Cardiac fibroblast (primary cell): Measurements from ENCODE around the gene CHGA.

ENCODE experiments used
- DNase-seq, 2 donors: peaks; one replicate each; pipeline versions ENCODE4 v3.0.0 to v3.0.0-alpha.2; 2010; ENCODE audit warnings: low read depth in 2 of 2
- H3K4me3 ChIP-seq, 2 donors: replicated peaks in 1 of 2; 1 replicate in 1 of 2; 2 replicates in 1 of 2; pipeline ENCODE4 v1.5.1; 2011; ENCODE audit warnings: low read depth in 2 of 2, low read length in 2 of 2, mild to moderate bottlenecking in 2 of 2, moderate library complexity in 1 of 2
- TF ChIP-seq, protein P1 (sequence below): IDR thresholded peaks from one replicate; pipeline ENCODE4 v1.5.1; 2011; ENCODE audit warnings: low read depth, mild to moderate bottlenecking, low read length, inconsistent platforms

Gene CHGA

DNA sequence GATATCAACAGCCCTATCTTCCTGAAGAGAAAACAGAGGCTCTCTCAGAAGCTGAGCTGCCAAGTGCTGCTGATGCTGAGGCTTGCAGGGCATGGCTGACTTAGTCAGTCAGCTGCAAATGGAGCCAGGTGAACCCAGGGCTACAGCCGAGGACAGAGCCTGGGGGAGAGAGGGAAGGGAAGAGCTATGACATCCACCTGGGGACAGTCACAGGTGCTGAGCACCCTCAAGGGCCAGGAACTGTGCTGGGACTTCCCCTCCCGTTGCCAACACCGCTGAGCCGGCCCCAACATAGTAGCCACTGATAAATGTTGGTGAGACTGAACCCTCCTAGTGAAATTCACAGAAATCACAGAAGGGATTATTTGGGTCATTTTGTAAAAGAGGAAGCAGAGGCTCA, 6.7 kb upstream of the CHGA start:
- TF ChIP-seq, protein P1, sequence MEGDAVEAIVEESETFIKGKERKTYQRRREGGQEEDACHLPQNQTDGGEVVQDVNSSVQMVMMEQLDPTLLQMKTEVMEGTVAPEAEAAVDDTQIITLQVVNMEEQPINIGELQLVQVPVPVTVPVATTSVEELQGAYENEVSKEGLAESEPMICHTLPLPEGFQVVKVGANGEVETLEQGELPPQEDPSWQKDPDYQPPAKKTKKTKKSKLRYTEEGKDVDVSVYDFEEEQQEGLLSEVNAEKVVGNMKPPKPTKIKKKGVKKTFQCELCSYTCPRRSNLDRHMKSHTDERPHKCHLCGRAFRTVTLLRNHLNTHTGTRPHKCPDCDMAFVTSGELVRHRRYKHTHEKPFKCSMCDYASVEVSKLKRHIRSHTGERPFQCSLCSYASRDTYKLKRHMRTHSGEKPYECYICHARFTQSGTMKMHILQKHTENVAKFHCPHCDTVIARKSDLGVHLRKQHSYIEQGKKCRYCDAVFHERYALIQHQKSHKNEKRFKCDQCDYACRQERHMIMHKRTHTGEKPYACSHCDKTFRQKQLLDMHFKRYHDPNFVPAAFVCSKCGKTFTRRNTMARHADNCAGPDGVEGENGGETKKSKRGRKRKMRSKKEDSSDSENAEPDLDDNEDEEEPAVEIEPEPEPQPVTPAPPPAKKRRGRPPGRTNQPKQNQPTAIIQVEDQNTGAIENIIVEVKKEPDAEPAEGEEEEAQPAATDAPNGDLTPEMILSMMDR, result no peak
- H3K4me3 ChIP-seq, result no peak overlapping the region
- DNase-seq, result no peak

DNA sequence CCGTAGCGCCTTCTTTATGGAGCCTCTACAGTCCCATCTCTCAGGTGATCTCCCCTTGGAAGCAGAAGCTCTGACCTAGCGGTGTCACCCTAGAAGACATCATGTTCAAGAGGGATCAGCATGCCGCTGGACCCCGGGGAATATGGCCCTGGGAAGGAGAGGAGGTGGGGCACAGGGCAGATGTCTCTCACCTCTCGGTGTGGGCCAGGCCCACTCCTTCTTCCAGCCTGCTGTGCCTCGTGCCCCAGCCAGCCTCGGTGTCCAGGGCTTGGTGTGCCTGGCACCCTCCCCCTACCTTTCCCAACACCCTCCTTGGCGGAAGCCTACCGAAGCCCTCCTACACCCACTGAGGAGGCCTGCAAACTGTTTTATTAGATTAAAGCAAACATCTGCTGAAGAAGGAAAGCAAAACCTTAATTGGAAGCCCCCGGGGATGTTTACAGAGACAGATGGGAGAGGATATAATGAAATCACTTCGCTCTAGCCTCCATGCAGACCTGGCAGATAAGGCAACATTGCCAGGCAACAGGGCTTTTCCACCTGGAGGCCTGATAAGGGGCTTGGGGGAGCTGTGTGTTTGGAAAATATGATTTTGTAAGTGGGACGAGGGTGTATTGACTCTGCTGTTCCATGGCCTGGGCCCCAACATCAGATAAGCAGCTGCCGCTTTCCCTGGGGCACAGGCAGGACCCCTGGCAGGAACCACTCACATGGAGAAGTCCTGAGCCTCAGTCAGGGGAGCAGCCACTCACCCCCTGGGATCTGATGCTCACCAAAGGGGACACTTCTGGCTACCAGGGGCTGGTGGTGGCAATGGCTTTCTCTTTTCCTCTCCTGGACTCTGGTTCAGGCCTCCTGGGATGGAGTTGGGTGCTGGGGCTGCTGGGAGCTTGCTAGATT, 5.7 kb upstream of the CHGA start:
- TF ChIP-seq, protein P1, result no peak
- no peak overlapping the region for H3K4me3 ChIP-seq
- no peak for DNase-seq

DNA sequence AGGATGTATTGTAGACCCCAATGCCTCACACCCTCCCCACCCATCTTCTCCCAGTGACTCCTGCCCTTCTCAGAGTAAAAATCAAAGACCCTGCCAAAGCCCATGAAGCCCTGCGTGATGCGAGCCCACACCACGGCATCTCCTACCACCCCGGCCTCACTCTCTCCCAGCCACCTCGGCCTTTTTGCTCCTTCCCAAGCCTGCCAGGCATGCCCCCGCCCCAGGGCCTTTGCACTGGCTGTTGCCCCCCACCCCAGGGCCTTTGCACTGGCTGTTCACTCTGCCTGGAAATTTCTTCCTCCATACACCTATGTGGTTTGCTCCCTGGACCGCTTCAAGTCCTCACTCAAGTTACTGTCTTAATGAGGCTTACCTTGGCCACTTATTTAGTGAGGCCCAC, 5.0 kb upstream of the CHGA start:
- TF ChIP-seq, protein P1, result no peak
- H3K4me3 ChIP-seq, result no peak overlapping the region
- no peak for DNase-seq

DNA sequence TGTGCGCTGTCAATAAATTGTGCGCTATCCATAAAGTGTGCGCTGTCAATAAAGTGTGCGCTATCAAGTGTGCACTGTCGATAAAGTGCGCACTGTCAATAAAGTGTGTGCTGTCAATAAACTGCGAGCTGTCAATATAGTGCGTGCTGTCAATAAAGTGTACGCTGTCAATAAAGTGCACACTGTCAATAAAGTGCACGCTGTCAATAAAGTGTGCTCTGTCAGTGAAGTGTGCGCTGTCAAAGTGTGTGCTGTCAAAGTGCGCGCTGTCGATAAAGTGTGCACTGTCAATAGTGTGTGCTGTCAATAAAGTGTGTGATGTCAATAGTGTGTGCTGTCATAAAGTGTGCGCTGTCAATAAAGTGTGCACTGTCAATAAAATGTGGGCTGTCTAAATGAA, 2.9 kb upstream of the CHGA start:
- TF ChIP-seq, protein P1, result no peak
- no peak for DNase-seq
- no peak overlapping the region for H3K4me3 ChIP-seq

DNA sequence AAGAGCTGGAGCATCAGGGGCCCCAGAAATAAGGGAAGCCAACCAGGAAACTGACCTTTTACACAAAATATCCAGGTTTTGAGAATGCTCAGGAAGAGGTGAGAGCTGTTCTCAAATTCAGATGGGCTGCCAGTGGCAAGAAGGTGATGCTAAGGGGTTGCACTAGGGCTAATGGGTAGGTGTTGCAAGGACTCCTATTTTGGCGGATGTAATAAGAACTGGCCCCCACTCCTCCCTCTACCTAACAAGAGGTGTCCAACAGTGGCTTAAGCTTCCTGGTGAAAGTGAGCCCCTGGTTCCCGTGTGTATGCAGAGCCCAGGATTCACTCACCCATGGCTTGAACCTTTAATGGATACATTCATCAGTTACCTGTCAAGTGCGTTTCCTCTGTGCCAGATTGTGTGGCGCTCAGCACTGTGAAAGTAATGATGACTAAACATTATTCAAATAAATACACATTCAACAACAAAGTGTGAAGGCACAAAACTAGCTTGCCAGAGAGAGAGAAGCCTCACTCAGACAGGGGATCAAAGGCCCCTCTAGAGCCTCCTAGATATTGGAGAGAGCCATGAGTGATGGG, 705 bp upstream of the CHGA start:
- no peak overlapping the region for H3K4me3 ChIP-seq
- TF ChIP-seq, protein P1, result no peak
- DNase-seq, result no peak

DNA sequence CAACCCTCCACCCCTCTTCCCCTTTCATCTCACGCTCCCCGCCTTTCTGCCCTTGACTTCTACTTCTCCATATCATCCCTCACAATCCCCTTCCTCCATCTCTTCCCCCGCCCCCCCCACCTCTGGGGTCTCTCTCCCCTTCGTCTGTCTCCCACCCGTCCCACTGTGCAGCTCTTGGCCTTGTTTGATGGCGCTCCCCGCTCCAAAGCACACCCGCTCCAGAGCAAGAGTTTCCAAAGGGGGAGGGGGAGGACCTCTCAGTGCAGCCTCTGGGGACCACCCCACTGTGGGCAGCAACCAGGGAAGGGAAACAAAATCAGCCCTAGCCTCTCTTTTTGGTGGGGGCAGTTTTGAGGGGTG, 774 bp downstream of the CHGA start:
- DNase-seq, result no peak
- TF ChIP-seq, protein P1, result no peak
- no peak overlapping the region for H3K4me3 ChIP-seq

DNA sequence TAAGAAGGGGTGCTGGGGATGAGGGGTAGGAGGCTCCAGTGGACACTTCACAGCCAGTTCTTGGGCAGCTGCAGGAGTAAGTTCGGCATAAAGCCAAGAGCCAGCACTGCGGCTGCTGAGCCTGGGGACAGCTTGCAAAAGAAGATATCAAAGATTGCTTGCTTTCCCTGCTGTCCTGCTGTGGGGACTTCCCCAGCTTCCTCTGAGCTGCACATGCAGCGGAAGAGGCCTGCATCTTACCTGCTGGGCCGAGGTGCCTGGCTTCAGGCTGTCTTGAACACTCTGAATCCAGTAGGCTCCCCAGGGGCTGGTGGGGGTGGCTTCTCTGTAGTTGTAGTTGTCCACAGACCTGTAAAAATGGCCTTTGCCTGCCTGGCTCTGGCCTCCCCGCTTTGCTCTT, 1.3 kb downstream of the CHGA start:
- no peak overlapping the region for H3K4me3 ChIP-seq
- TF ChIP-seq, protein P1, result no peak
- no peak for DNase-seq
